Measurements from ENCODE around the gene SRGAP3.

Gene SRGAP3

GRCh38 chr3:9249273-9250192 is at the start of gene SRGAP3:
SRGAP3 (minus strand) TSS chr3:9249646; CDS start chr3:9248951, 695 bp downstream.
- Histone ChIP-seq H3K9me3 (ENCODE audit: low read length) (no peaks in the 10 kb centered on the region), H3K27me3 (ENCODE audit: insufficient read depth, low read length) (0 out of 2 replicates have a peak, but pooled peaks cover 3% of the 10 kb centered on the region), H3K4me2 (ENCODE audit: low read length) (peak within 1 kb of the TSS; percentile 93), H3K4me3 (ENCODE audit: low read depth, low read length, poor library complexity, severe bottlenecking) (peak within 1 kb of the TSS; percentile 61), H2AFZ (ENCODE audit: low read length) (no peak within 1 kb of the TSS; the same call in 1 of the 2 replicates), H3K9ac (ENCODE audit: low read length) (peak within 1 kb of the TSS; percentile 51; the same call in 1 of the 2 replicates), H3K36me3 (ENCODE audit: insufficient read depth, low read length) (no peaks in the 10 kb centered on the region), H3K79me2 (ENCODE audit: insufficient read depth, low read length) (no peaks in the 10 kb centered on the region), H3K9me2 (ENCODE audit: low read depth, low read length) (no peaks in the 10 kb centered on the region), H4K20me1 (ENCODE audit: insufficient read depth, low read length) (no peaks in the 10 kb centered on the region), H3K4me1 (ENCODE audit: insufficient read depth, low read length, severe bottlenecking) (peaks cover 13% of the 10 kb centered on the region), H3F3A (ENCODE audit: insufficient read depth, low read length) (no peaks in the 10 kb centered on the region), H3K27ac (ENCODE audit: low read depth, low read length, poor library complexity, severe bottlenecking) (no peak within 1 kb of the TSS)
- no peak for TF ChIP-seq EZH2 (IDR thresholded peaks at IDR 0.05; ENCODE audit: borderline replicate concordance, low read length)

- Histone ChIP-seq H3K4me1 (ENCODE audit: insufficient read depth, low read length, severe bottlenecking) (no peaks in the 10 kb centered on the region), H3K4me2 (ENCODE audit: low read length) (no peak overlapping the region), H3F3A (ENCODE audit: insufficient read depth, low read length) (no peaks in the 10 kb centered on the region), H3K4me3 (ENCODE audit: low read depth, low read length, poor library complexity, severe bottlenecking) (no peak overlapping the region), H3K79me2 (ENCODE audit: insufficient read depth, low read length) (no peaks in the 10 kb centered on the region), H2AFZ (ENCODE audit: low read length) (no peak overlapping the region), H3K9me3 (ENCODE audit: low read length) (no peaks in the 10 kb centered on the region), H3K27ac (ENCODE audit: low read depth, low read length, poor library complexity, severe bottlenecking) (no peak overlapping the region), H3K9me2 (ENCODE audit: low read depth, low read length) (no peaks in the 10 kb centered on the region), H3K9ac (ENCODE audit: low read length) (no peak overlapping the region), H3K36me3 (ENCODE audit: insufficient read depth, low read length) (no peaks in the 10 kb centered on the region), H4K20me1 (ENCODE audit: insufficient read depth, low read length) (no peaks in the 10 kb centered on the region), H3K27me3 (ENCODE audit: insufficient read depth, low read length) (no peaks in the 10 kb centered on the region)
- TF ChIP-seq CTCF (IDR thresholded peaks at IDR 0.05; ENCODE audit: low read length), result no peak
- no peak for TF ChIP-seq EZH2 (IDR thresholded peaks at IDR 0.05; ENCODE audit: borderline replicate concordance, low read length)
Measured at GRCh38 chr3:9298236-9298635, 48.8 kb upstream of the SRGAP3 start.

- Histone ChIP-seq H2AFZ (ENCODE audit: low read length) (no peak overlapping the region), H3K4me2 (ENCODE audit: low read length) (no peak overlapping the region)
Measured at GRCh38 chr3:9296241-9296640, 46.8 kb upstream of the SRGAP3 start.

More at GRCh38 chr3:9296241-9296640, 46.8 kb upstream of the SRGAP3 start:
- Histone ChIP-seq H4K20me1 (ENCODE audit: insufficient read depth, low read length) (no peaks in the 10 kb centered on the region), H3K9me3 (ENCODE audit: low read length) (no peaks in the 10 kb centered on the region), H3K36me3 (ENCODE audit: insufficient read depth, low read length) (no peaks in the 10 kb centered on the region), H3K79me2 (ENCODE audit: insufficient read depth, low read length) (no peaks in the 10 kb centered on the region), H3K4me1 (ENCODE audit: insufficient read depth, low read length, severe bottlenecking) (no peaks in the 10 kb centered on the region), H3K27ac (ENCODE audit: low read depth, low read length, poor library complexity, severe bottlenecking) (no peak overlapping the region), H3K9me2 (ENCODE audit: low read depth, low read length) (no peaks in the 10 kb centered on the region), H3K4me3 (ENCODE audit: low read depth, low read length, poor library complexity, severe bottlenecking) (no peak overlapping the region), H3K27me3 (ENCODE audit: insufficient read depth, low read length) (no peaks in the 10 kb centered on the region), H3F3A (ENCODE audit: insufficient read depth, low read length) (no peaks in the 10 kb centered on the region), H3K9ac (ENCODE audit: low read length) (no peak overlapping the region)
- TF ChIP-seq CTCF (IDR thresholded peaks at IDR 0.05; ENCODE audit: low read length) (no peak), EZH2 (IDR thresholded peaks at IDR 0.05; ENCODE audit: borderline replicate concordance, low read length) (no peak)
